Neutrophil (primary cell): Measurements from ENCODE around the gene TSPAN9.

Experiments used
- H3K27ac ChIP-seq: fragments of 200-600 bp; sonication (generic); 2 replicates; pipeline ENCODE4 v1.5.1; 2016; ENCODE audit warnings: mild to moderate bottlenecking, moderate library complexity
- H3K27me3 ChIP-seq: fragments of 200-600 bp; sonication (generic); 2 replicates; pipeline ENCODE4 v1.6.0; 2016; ENCODE audit warnings: mild to moderate bottlenecking
- H3K36me3 ChIP-seq: fragments of 200-600 bp; sonication (generic); 2 replicates; pipeline ENCODE4 v1.5.1; 2017
- H3K4me1 ChIP-seq, 2 experiments: fragments of 200-600 bp in 1 of 2; sonication (generic) in 1 of 2; 1 replicate in 1 of 2; 2 replicates in 1 of 2; pipeline versions ENCODE4 v1.5.1 to v1.6.1; 2013 to 2016; ENCODE audit warnings: low read depth in 1 of 2, low read length in 1 of 2, mild to moderate bottlenecking in 1 of 2, moderate library complexity in 1 of 2; ENCODE audit not compliant: control insufficient read depth in 1 of 2, insufficient read depth in 1 of 2
- H3K4me3 ChIP-seq, 2 experiments: fragments of 200-600 bp in 1 of 2; sonication (generic) in 1 of 2; 1 replicate in 1 of 2; 2 replicates in 1 of 2; pipeline ENCODE4 v1.5.1; 2013 to 2016; ENCODE audit warnings: low read depth in 1 of 2, low read length in 1 of 2, mild to moderate bottlenecking in 1 of 2, moderate library complexity in 1 of 2
- H3K9me3 ChIP-seq: fragments of 200-600 bp; sonication (generic); 2 replicates; pipeline ENCODE4 v1.5.1; 2016
- TF ChIP-seq, protein P1 (sequence below): fragments of 200-600 bp; sonication (generic); IDR thresholded peaks from 2 replicates; pipeline ENCODE4 v1.5.1; 2016; ENCODE audit warnings: antibody characterized with exemption

TSPAN9 gene

GRCh38 chr12:3281588-3282383 is 204.6 kb downstream of the TSPAN9 start:
- Histone ChIP-seq H3K27ac (no peak overlapping the region), H3K9me3 (no peaks in the 10 kb centered on the region), H3K27me3 (peaks cover 55% of the 10 kb centered on the region), H3K36me3 (no peaks in the 10 kb centered on the region), H3K4me3 (no peak overlapping the region), H3K4me1 (no peaks in the 10 kb centered on the region)
- TF ChIP-seq, protein P1, sequence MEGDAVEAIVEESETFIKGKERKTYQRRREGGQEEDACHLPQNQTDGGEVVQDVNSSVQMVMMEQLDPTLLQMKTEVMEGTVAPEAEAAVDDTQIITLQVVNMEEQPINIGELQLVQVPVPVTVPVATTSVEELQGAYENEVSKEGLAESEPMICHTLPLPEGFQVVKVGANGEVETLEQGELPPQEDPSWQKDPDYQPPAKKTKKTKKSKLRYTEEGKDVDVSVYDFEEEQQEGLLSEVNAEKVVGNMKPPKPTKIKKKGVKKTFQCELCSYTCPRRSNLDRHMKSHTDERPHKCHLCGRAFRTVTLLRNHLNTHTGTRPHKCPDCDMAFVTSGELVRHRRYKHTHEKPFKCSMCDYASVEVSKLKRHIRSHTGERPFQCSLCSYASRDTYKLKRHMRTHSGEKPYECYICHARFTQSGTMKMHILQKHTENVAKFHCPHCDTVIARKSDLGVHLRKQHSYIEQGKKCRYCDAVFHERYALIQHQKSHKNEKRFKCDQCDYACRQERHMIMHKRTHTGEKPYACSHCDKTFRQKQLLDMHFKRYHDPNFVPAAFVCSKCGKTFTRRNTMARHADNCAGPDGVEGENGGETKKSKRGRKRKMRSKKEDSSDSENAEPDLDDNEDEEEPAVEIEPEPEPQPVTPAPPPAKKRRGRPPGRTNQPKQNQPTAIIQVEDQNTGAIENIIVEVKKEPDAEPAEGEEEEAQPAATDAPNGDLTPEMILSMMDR, result no peak

DNA sequence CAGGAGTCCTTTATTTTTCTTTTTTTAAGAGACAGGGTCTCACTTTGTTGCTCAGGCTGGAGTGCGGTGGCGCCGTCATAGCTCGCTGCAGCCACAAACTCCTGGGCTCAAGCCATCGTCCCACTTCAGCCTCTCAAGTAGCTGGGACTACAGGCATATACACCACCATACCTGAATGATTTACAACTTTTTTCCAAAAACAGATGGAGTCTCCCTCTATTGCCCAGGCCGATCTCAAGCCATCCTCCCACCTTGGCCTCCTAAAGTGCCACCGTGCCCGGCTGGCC is 205.1 kb downstream of the TSPAN9 start:
- Histone ChIP-seq H3K27me3 (peaks cover 59% of the 10 kb centered on the region), H3K4me1 (no peaks in the 10 kb centered on the region), H3K36me3 (no peaks in the 10 kb centered on the region), H3K4me3 (no peak overlapping the region), H3K27ac (no peak overlapping the region), H3K9me3 (no peaks in the 10 kb centered on the region)
- TF ChIP-seq, protein P1, result no peak

DNA sequence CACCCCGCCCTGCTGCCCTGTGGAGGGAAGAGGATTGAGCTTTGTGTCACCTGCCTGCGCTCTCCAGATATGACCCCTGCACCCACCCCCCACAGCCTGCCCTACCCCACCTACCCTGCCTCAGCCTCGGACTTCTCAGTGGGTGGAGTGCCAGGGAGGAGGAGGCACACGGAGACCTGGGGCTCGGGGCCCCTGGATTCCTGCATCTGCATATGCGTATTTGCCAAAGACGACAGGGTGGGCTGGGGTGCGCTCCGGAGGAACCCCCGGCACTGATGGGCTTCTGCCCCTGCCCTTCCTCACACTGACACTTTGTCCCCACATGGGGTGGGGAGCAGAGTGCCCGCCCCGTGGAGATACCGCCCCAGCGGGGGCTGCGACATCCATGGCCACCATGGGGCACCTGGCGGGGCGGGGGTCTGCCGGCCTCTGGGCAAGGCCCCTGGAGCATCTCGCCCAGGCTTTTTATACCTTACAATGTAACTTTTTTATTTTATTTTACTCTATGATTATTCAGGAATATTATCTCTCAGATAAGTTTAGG is 206.0 kb downstream of the TSPAN9 start:
- Histone ChIP-seq H3K27me3 (peaks cover 66% of the 10 kb centered on the region), H3K4me1 (no peaks in the 10 kb centered on the region), H3K27ac (no peak overlapping the region), H3K4me3 (no peak overlapping the region), H3K36me3 (no peaks in the 10 kb centered on the region), H3K9me3 (no peaks in the 10 kb centered on the region)
- TF ChIP-seq, protein P1, result no peak

- Histone ChIP-seq H3K36me3 (no peaks in the 10 kb centered on the region), H3K4me1 (no peaks in the 10 kb centered on the region), H3K4me3 (no peak overlapping the region), H3K9me3 (no peaks in the 10 kb centered on the region), H3K27me3 (peaks cover 70% of the 10 kb centered on the region), H3K27ac (no peak overlapping the region)
- TF ChIP-seq, protein P1, result no peak
Measured at GRCh38 chr12:3284405-3284804, 207.2 kb downstream of the TSPAN9 start.

- Histone ChIP-seq H3K9me3 (no peaks in the 10 kb centered on the region), H3K36me3 (no peaks in the 10 kb centered on the region), H3K27ac (no peak overlapping the region), H3K27me3 (peaks cover 67% of the 10 kb centered on the region), H3K4me1 (no peaks in the 10 kb centered on the region), H3K4me3 (no peak overlapping the region)
- TF ChIP-seq, protein P1, result no peak
Measured at GRCh38 chr12:3285570-3285969, 208.4 kb downstream of the TSPAN9 start.
